Activated CD8-positive, alpha-beta T cell treated with anti-CD3 and anti-CD28 coated beads, Interleukin-2, amount 10 ng/mL, durations not matched to agents 7 days and 5 days (primary cell): ENCODE measurements around the gene UBA3. TPM values are rescaled to one million over a fixed set of nuclear protein-coding genes. Genes with fewer than 3 reads are reported as not detected.

Source experiments
- ATAC-seq: fragments of 150-1000 bp; cut with Tn5 transposase; one replicate; pipeline ENCODE4 v1.10.0; 2021; ENCODE audit warnings: moderate library complexity
- CTCF ChIA-PET: fragments of 350-600 bp; sonication (Branson Sonifier 250); formaldehyde crosslinking; loops from one replicate; lab custom pipeline; 2021; ENCODE audit warnings: antibody characterized with exemption; lab: Charles Lee
- POLR2A ChIA-PET: fragments of 350-600 bp; sonication (Branson Sonifier 250); formaldehyde crosslinking; loops from one replicate; lab custom pipeline; 2021; ENCODE audit warnings: antibody characterized with exemption; lab: Charles Lee
- DNase-seq: peaks from one replicate; pipeline ENCODE4 v3.0.0-alpha.2; 2020
- H3K27ac Mint-ChIP-seq: one replicate; pipeline ENCODE4 v1.8.0; 2021; ENCODE audit warnings: mild to moderate bottlenecking, mixed read lengths
- H3K27me3 Mint-ChIP-seq: one replicate; pipeline ENCODE4 v1.8.0; 2021; ENCODE audit warnings: low read depth, mixed read lengths
- H3K36me3 Mint-ChIP-seq: one replicate; pipeline ENCODE4 v1.8.0; 2021; ENCODE audit warnings: low read depth, mixed read lengths
- H3K4me1 Mint-ChIP-seq: one replicate; pipeline ENCODE4 v1.8.0; 2021; ENCODE audit warnings: low read depth, mixed read lengths
- H3K4me3 Mint-ChIP-seq: one replicate; pipeline ENCODE4 v1.8.0; 2021; ENCODE audit warnings: mild to moderate bottlenecking, mixed read lengths
- H3K9me3 Mint-ChIP-seq: one replicate; pipeline ENCODE4 v1.8.0; 2022; ENCODE audit warnings: mixed read lengths; ENCODE audit not compliant: insufficient read depth
- total RNA-seq, 2 experiments: library from RNA; stranded (reverse); gene quantifications; one replicate each; pipeline ENCODE4 v1.2.3, GENCODE V29; 2021

The UBA3 gene
- total RNA-seq, 2 experiments from 2014 or later: 95.5 to 101 TPM

GRCh38 chr3:69085833-69086722 lies 5.9 kb upstream of the UBA3 start:
- H3K27me3 Mint-ChIP-seq: no peaks in the 10 kb centered on the region
- ATAC-seq (peak; percentile 32), DNase-seq (peak; percentile 69)
- H3K4me1 Mint-ChIP-seq: peaks cover 66% of the 10 kb centered on the region
- ChIA-PET POLR2A (interaction anchor here (0.8 to 8.7 kb wide), 7 partner anchors 7 to 34 kb away, joined by 3 to 83 read pairs (median 9); partner anchors contain the start of gene TMF1), CTCF (interaction anchor here (0.6 to 1.6 kb wide), 4 partner anchors 9 to 34 kb away, joined by 3 to 6 read pairs (median 4); partner anchors contain the start of gene TMF1)
- H3K27ac Mint-ChIP-seq: peak overlapping the region; percentile 89
- peaks cover 49% of the 10 kb centered on the region for H3K36me3 Mint-ChIP-seq
- H3K9me3 Mint-ChIP-seq: no peaks in the 10 kb centered on the region
- peak overlapping the region; percentile 95 for H3K4me3 Mint-ChIP-seq

DNA sequence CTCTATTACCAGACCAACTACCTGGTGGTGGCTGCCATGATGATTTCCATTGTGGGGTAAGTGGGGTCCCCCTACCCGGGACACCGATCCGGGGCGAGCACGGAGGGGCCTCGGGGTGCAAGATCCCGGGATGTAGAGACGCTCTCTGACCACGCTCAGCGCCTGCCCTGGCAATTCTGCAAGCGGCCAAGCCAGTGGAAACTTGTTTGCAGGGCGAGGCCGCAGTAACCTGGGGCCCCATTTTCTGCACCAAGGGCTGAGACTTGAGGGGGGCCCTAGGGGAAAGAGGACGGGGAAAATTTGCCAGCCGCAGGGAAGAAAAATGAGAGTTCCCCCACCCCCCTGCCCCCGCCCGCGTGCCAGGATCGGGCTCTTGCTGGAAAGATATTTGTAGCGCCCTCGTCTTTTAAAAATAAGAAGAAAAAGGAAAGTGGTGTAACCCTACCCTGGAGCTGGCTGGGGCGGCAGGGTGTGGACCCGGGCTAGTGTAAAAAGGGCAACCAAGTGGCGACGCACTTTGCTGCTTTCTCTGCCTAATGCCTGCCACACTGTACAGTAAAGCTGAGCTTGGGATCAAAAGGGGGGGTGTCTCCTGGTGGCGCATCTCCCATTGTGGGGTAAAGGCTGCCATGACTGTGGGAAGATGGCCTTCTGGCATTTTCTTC lies 5.1 kb upstream of the UBA3 start:
- DNase-seq: no peak
- Mint-ChIP-seq H3K4me3 (peak overlapping the region; percentile 95), H3K27ac (peak overlapping the region; percentile 89), H3K27me3 (no peaks in the 10 kb centered on the region), H3K4me1 (peaks cover 65% of the 10 kb centered on the region), H3K9me3 (no peaks in the 10 kb centered on the region), H3K36me3 (peaks cover 43% of the 10 kb centered on the region)
- peak; percentile 11 for ATAC-seq
- CTCF ChIA-PET: interaction anchor here (0.9 to 1.7 kb wide), 6 partner anchors 9 to 72 kb away, joined by 3 to 9 read pairs (median 4); partner anchors contain the start of genes EOGT and TMF1
- POLR2A ChIA-PET: interaction anchor here (0.8 to 8.7 kb wide), 8 partner anchors 8 to 37 kb away, joined by 3 to 83 read pairs (median 8); partner anchors contain the start of gene TMF1

DNA sequence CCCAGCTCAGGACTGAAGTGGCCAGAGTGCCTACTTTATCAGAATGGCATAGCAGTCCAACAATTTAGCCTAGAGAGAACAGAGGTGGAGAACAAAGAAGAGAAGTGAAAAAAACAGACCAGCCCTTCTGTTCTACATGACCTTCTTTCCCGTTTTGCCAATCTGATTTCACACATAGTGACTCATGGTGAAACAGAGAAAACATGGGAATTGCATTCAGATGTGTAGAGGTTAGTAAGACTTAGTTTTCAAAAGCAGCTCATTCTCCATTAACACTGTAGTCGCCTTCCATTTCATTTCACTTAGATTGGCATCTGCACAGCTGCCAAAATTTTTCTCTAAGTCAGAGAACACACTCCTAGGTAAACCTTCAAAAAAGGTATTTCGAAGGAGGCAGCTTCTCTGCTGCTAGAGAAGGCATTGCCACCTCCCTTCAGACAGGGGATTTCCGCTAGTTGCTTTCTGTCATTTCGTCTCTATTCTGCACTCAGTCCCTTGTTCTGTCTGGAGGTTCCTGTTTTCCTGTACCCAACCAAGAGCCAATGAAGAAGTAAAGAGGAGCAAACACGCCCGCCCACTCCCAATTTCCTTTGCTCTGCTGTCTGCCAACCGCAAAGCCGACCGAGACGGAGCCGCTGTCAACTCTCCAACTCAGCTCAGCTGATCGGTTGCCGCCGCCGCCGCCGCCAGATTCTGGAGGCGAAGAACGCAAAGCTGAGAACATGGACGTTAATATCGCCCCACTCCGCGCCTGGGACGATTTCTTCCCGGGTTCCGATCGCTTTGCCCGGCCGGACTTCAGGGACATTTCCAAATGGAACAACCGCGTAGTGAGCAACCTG lies 4.4 kb upstream of the UBA3 start, which contains the start of gene ARL6IP5:
ARL6IP5 (plus strand) TSS at position 612 of the 842 bp plus-strand sequence; CDS start at position 723, 111 bp downstream.
- peak within 1 kb of the TSS; percentile 95 for H3K4me3 Mint-ChIP-seq
- peaks cover 35% of the 10 kb centered on the region for H3K36me3 Mint-ChIP-seq
- DNase-seq (peak; percentile 96), ATAC-seq (peak; percentile 65)
- POLR2A ChIA-PET: interaction anchor here (1.1 to 8.7 kb wide), 6 partner anchors 9 to 36 kb away, joined by 3 to 83 read pairs (median 30); partner anchors contain the start of gene TMF1
- H3K9me3 Mint-ChIP-seq: no peaks in the 10 kb centered on the region
- peak within 1 kb of the TSS; percentile 89 for H3K27ac Mint-ChIP-seq
- CTCF ChIA-PET: interaction anchor here (0.9 to 1.7 kb wide), 9 partner anchors 10 to 71 kb away, joined by 3 to 9 read pairs (median 3); partner anchors contain the start of gene EOGT
- H3K27me3 Mint-ChIP-seq: no peaks in the 10 kb centered on the region
- H3K4me1 Mint-ChIP-seq: peaks cover 57% of the 10 kb centered on the region

DNA sequence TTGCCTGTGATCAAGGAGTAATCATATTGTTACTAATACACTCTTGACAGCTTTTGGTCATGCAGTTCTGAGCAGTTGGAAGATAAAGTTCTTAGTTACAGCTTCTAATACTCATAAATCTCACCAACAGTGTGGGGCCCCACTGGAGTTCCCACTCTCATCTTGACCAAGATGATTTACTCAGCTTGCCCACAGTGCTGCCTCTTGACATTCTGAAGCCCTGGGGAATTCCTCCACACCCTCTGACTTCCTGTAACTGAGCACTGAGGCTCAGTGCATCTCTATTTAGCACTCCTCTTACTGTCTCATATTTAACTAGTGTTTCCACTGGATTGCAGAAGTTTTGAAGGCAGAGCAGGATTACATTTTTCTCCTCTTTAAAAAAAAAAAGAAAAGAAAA lies 2.6 kb upstream of the UBA3 start:
- ChIA-PET POLR2A (interaction anchor here (0.6 to 8.7 kb wide), 6 partner anchors 8 to 1057 kb away, joined by 3 to 83 read pairs (median 45); partner anchors contain the start of gene TMF1), CTCF (interaction anchor here (0.7 to 1.1 kb wide), 2 partner anchors 13 to 38 kb away, joined by 3 to 4 read pairs; no protein-coding TSS in a partner anchor)
- DNase-seq (peak; percentile 62), ATAC-seq (peak; percentile 38)
- H3K36me3 Mint-ChIP-seq: peaks cover 38% of the 10 kb centered on the region
- H3K9me3 Mint-ChIP-seq: no peaks in the 10 kb centered on the region
- peak overlapping the region; percentile 65 for H3K4me3 Mint-ChIP-seq
- H3K27me3 Mint-ChIP-seq: no peaks in the 10 kb centered on the region
- peak overlapping the region; percentile 89 for H3K27ac Mint-ChIP-seq
- H3K4me1 Mint-ChIP-seq: peaks cover 57% of the 10 kb centered on the region

DNA sequence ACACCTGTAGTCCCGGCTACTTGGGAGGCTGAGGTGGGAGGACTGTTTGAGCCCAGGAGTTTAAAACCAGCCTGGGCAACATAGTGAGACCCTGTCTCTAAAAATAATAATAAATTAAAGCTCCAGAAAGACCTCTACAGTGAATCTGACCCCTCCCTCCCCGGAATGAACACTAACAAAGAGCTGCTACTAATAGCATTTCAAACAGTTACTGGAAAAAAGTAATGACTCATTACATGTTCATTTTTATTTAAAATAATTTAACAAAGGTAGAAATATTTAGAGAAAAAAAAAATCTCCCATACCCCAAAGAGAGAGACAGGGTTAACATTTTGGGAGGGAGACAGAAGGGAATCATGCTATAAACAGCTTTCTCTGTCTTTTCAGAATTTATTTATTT lies 2.2 kb upstream of the UBA3 start:
- Mint-ChIP-seq H3K27ac (peak overlapping the region; percentile 89), H3K27me3 (no peaks in the 10 kb centered on the region), H3K4me3 (peak overlapping the region; percentile 65), H3K4me1 (peaks cover 60% of the 10 kb centered on the region), H3K9me3 (no peaks in the 10 kb centered on the region), H3K36me3 (peaks cover 38% of the 10 kb centered on the region)
- no peak for DNase-seq
- POLR2A ChIA-PET: interaction anchor here (0.5 to 8.7 kb wide), 7 partner anchors 8 to 1056 kb away, joined by 3 to 83 read pairs (median 40); partner anchors contain the start of gene TMF1
- CTCF ChIA-PET: interaction anchor here (0.7 to 1.4 kb wide), 3 partner anchors 12 to 39 kb away, joined by 3 to 4 read pairs (median 3); no protein-coding TSS in a partner anchor
- ATAC-seq: no peak

DNA sequence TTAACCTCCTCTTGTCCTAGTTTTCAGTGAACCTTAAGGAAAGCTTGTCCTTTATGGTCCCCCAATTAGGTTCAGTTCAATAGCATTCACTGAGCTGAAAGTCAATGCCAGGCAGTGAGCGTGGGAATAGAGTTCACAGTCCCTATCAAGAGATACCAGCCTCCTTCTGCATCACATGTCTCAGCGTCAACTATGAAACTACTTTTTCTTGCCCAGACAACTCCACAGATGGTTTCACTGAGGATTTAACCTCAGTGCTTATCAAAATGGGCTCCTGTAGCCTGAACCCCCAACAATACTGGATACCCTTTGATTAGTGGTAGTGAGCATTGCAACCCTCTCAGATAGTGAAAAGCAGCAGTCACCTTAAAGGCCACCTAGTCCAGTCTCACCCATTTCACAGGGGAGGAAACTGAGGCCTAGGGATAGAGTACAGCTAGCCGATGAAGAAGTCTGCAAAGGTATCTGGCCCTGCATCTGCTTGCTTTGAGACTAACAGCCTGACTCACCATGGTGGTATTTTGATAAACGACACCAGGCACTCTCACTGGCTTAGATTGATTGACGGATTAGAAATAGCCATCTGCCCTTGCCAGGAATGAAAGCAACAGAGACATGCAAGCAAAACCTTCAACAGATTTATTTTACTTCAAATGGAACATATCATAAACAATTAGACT lies 1.6 kb upstream of the UBA3 start:
- H3K27me3 Mint-ChIP-seq: no peaks in the 10 kb centered on the region
- ChIA-PET POLR2A (interaction anchor here (0.5 to 8.7 kb wide), 6 partner anchors 9 to 30 kb away, joined by 3 to 83 read pairs (median 45); partner anchors contain the start of gene TMF1), CTCF (interaction anchor here (0.9 to 1.4 kb wide), 3 partner anchors 11 to 117 kb away, joined by 3 to 4 read pairs (median 3); no protein-coding TSS in a partner anchor)
- no peaks in the 10 kb centered on the region for H3K9me3 Mint-ChIP-seq
- ATAC-seq (no peak), DNase-seq (no peak)
- H3K27ac Mint-ChIP-seq: peak overlapping the region; percentile 88
- peak overlapping the region; percentile 45 for H3K4me3 Mint-ChIP-seq
- H3K36me3 Mint-ChIP-seq: peaks cover 38% of the 10 kb centered on the region
- H3K4me1 Mint-ChIP-seq: peaks cover 64% of the 10 kb centered on the region

DNA sequence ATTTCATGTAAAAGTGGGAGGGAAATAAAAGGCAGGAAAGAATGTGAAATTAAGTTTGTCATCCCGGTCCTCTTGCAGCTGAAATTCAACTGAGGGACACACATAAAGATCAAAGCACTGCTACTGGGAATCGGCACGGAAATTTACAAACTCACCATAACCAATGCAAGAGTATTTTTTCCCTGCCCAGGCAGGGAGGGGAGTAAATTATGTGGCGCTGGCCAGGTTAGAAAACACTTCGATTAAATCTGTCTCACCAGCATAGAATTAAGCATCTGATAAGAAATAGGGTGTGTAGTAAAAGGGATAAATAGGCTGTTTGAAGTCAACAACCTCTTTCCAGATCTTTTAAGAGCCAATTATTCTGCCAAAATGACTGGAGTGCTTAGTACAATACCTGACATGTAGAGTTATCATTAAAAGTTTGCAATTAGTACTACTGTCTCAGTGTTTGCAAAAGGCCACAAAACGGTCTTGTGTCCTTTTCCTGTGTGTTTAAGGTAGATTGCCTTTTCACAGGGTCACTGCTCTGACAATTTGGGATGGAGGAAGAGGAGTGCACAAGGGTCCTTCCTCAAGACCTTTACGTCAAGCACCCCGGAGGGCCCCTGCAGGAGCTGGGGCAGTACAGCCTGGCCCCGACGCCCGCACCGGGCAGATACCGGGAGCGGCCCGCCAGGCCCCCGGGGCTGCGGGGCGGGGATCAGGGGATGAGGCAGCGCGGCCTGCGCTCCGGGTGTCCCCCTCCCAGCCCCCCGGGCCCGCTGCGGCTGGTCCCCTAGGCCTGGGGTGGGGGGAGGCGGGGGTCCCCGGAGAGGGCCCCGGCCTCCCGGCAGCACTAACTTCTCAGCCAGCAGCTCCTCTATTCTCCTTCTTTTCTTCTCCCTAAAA lies 651 bp downstream of the UBA3 start:
- peak; percentile 25 for ATAC-seq
- no peak for DNase-seq
- POLR2A ChIA-PET: interaction anchor here (1.0 to 8.7 kb wide), 10 partner anchors 8 to 120 kb away, joined by 3 to 50 read pairs (median 7); partner anchors contain the start of gene TMF1

GRCh38 chr3:69072928-69073327 lies 7.2 kb downstream of the UBA3 start:
- H3K4me1 Mint-ChIP-seq: peaks cover 46% of the 10 kb centered on the region
- no peak overlapping the region for H3K4me3 Mint-ChIP-seq
- no peak overlapping the region for H3K27ac Mint-ChIP-seq
- ChIA-PET POLR2A (interaction anchor here (1.0 kb wide), 1 partner anchor 15 kb away, joined by 3 read pairs; no protein-coding TSS in a partner anchor), CTCF (no interaction called here)
- no peaks in the 10 kb centered on the region for H3K9me3 Mint-ChIP-seq
- DNase-seq (no peak), ATAC-seq (no peak)
- no peaks in the 10 kb centered on the region for H3K27me3 Mint-ChIP-seq
- peaks cover 57% of the 10 kb centered on the region for H3K36me3 Mint-ChIP-seq

More for the DNA sequence above, 651 bp downstream of the UBA3 start:
- H3K27ac Mint-ChIP-seq: peak overlapping the region; percentile 77
- H3K27me3 Mint-ChIP-seq: no peaks in the 10 kb centered on the region
- H3K36me3 Mint-ChIP-seq: peaks cover 26% of the 10 kb centered on the region
- no peaks in the 10 kb centered on the region for H3K9me3 Mint-ChIP-seq
- H3K4me1 Mint-ChIP-seq: peaks cover 69% of the 10 kb centered on the region
- H3K4me3 Mint-ChIP-seq: peak overlapping the region; percentile 81
- CTCF ChIA-PET: interaction anchor here (2.8 kb wide), 1 partner anchor 15 kb away, joined by 11 read pairs; no protein-coding TSS in a partner anchor

GRCh38 chr3:69066121-69066520 lies 14.0 kb downstream of the UBA3 start:
- peaks cover 50% of the 10 kb centered on the region for H3K4me1 Mint-ChIP-seq
- CTCF ChIA-PET: interaction anchor here (0.8 to 2.9 kb wide), 3 partner anchors 12 to 55 kb away, joined by 3 to 11 read pairs (median 4); partner anchors contain the start of gene ARL6IP5
- DNase-seq: no peak
- H3K27me3 Mint-ChIP-seq: no peaks in the 10 kb centered on the region
- peaks cover 66% of the 10 kb centered on the region for H3K36me3 Mint-ChIP-seq
- H3K27ac Mint-ChIP-seq: peak overlapping the region; percentile 81
- ATAC-seq: peak; percentile 48
- H3K4me3 Mint-ChIP-seq: no peak overlapping the region
- POLR2A ChIA-PET: interaction anchor here (0.6 to 4.5 kb wide), 4 partner anchors 14 to 25 kb away, joined by 3 to 54 read pairs (median 20); partner anchors contain the start of genes ARL6IP5 and TMF1
- no peaks in the 10 kb centered on the region for H3K9me3 Mint-ChIP-seq
